IMR-90 (cell line): Measurements from ENCODE around the gene TMEM14A. TPM values are rescaled to one million over a fixed set of nuclear protein-coding genes. Genes with fewer than 3 reads are reported as not detected.

Experiments
- ATAC-seq: fragments of 200-7000 bp; cut with Tn5 transposase; 2 replicates; pipeline ENCODE4 v1.9.1; 2020; ENCODE audit warnings: low read depth, mild to moderate bottlenecking, moderate library complexity
- BruUV-seq: library from RNA; stranded (reverse); fragments of 400-500 nt; replicated peaks from 2 replicates; lab custom pipeline; 2021; lab: Mats Ljungman, UMichigan
- CTCF ChIA-PET: fragments of 300-600 bp; formaldehyde crosslinking; extraction: SDS; loops from one replicate; lab custom pipeline; 2021; ENCODE audit warnings: antibody characterized with exemption; lab: Yijun Ruan, JAX
- POLR2A ChIA-PET: fragments of 300-600 bp; sonication (Branson Sonifier 250); formaldehyde crosslinking; loops from one replicate; lab custom pipeline; 2022; ENCODE audit warnings: antibody characterized with exemption; ENCODE audit not compliant: unreplicated experiment; lab: Charles Lee
- DNase-seq: peaks from one replicate; pipeline ENCODE4 v3.0.0; 2013
- H2AFZ ChIP-seq: replicated peaks from 2 replicates; pipeline ENCODE3; 2013; ENCODE audit warnings: low read length, mild to moderate bottlenecking; ENCODE audit not compliant: poor library complexity
- H2AK5ac ChIP-seq: 2 replicates; pipeline ENCODE4 v1.6.1; 2013; ENCODE audit warnings: low read depth, low read length, inconsistent platforms
- H2AK9ac ChIP-seq: replicated peaks from 2 replicates; pipeline ENCODE3; 2013; ENCODE audit warnings: mild to moderate bottlenecking, low read depth, low read length, moderate library complexity; ENCODE audit not compliant: poor library complexity
- H2BK120ac ChIP-seq: 2 replicates; pipeline ENCODE4 v1.6.1; 2013; ENCODE audit warnings: low read depth, low read length, inconsistent platforms
- H2BK15ac ChIP-seq: 3 replicates; pipeline ENCODE4 v1.6.1; 2013; ENCODE audit warnings: low read depth, low read length, inconsistent platforms
- H2BK20ac ChIP-seq: 2 replicates; pipeline ENCODE4 v1.6.1; 2013; ENCODE audit warnings: low read depth, mild to moderate bottlenecking, inconsistent platforms, low read length, moderate library complexity
- H2BK5ac ChIP-seq: 2 replicates; pipeline ENCODE4 v1.6.1; 2013; ENCODE audit warnings: mild to moderate bottlenecking, low read depth, low read length, inconsistent platforms; ENCODE audit not compliant: poor library complexity, severe bottlenecking
- H3K14ac ChIP-seq: replicated peaks from 2 replicates; pipeline ENCODE4 v1.6.1; 2013; ENCODE audit warnings: low read depth, low read length, inconsistent platforms
- H3K18ac ChIP-seq: 2 replicates; pipeline ENCODE4 v1.6.1; 2013; ENCODE audit warnings: low read depth, low read length, control low read depth
- H3K23ac ChIP-seq: 2 replicates; pipeline ENCODE4 v1.6.1; 2013; ENCODE audit warnings: low read depth, low read length, inconsistent platforms
- H3K27ac ChIP-seq: 2 replicates; pipeline ENCODE4 v1.5.1; 2013; ENCODE audit warnings: mild to moderate bottlenecking, control low read depth, low read length; ENCODE audit not compliant: insufficient read depth
- H3K27me3 ChIP-seq: 2 replicates; pipeline ENCODE4 v1.6.1; 2013; ENCODE audit warnings: low read length; ENCODE audit not compliant: control insufficient read depth, insufficient read depth
- H3K36me3 ChIP-seq: 2 replicates; pipeline ENCODE4 v1.6.1; 2013; ENCODE audit warnings: low read length, mixed read lengths; ENCODE audit not compliant: control insufficient read depth, insufficient read depth
- H3K4ac ChIP-seq: 2 replicates; pipeline ENCODE4 v1.6.1; 2013; ENCODE audit warnings: low read depth, low read length, inconsistent platforms
- H3K4me1 ChIP-seq: 2 replicates; pipeline ENCODE4 v1.6.1; 2013; ENCODE audit warnings: low read length, mixed read lengths; ENCODE audit not compliant: control insufficient read depth, insufficient read depth
- H3K4me2 ChIP-seq: 2 replicates; pipeline ENCODE4 v1.6.1; 2013; ENCODE audit warnings: low read depth, mild to moderate bottlenecking, control low read depth, low read length, moderate library complexity
- H3K4me3 ChIP-seq: 2 replicates; pipeline ENCODE4 v1.5.1; 2013; ENCODE audit warnings: low read depth, mild to moderate bottlenecking, control low read depth, low read length, moderate library complexity; ENCODE audit not compliant: insufficient read depth
- H3K56ac ChIP-seq: 2 replicates; pipeline ENCODE4 v1.6.1; 2013; ENCODE audit warnings: low read length, inconsistent platforms; ENCODE audit not compliant: insufficient read depth; ENCODE audit errors: extremely low read depth
- H3K79me1 ChIP-seq, 2 experiments: 2 replicates each; pipeline ENCODE4 v1.6.1; 2013; ENCODE audit warnings: low read length in 2 of 2, inconsistent platforms in 1 of 2, low read depth in 1 of 2
- H3K9ac ChIP-seq: 2 replicates; pipeline ENCODE4 v1.6.1; 2013; ENCODE audit warnings: low read depth, low read length, control low read depth
- H3K9me1 ChIP-seq: 2 replicates; pipeline ENCODE4 v1.6.1; 2013; ENCODE audit warnings: low read length, inconsistent platforms; ENCODE audit not compliant: insufficient read depth
- H3K9me3 ChIP-seq: 2 replicates; pipeline ENCODE4 v1.6.1; 2013; ENCODE audit warnings: low read length; ENCODE audit not compliant: control insufficient read depth, insufficient read depth
- H4K20me1 ChIP-seq: 2 replicates; pipeline ENCODE4 v1.6.1; 2013; ENCODE audit warnings: low read length, inconsistent platforms; ENCODE audit not compliant: insufficient read depth
- H4K5ac ChIP-seq: 2 replicates; pipeline ENCODE4 v1.6.1; 2013; ENCODE audit warnings: mild to moderate bottlenecking, low read depth, low read length, control low read depth
- H4K8ac ChIP-seq, 2 experiments: 2 replicates each; pipeline ENCODE4 v1.6.1; 2013; ENCODE audit warnings: low read depth in 2 of 2, low read length in 2 of 2, control low read depth in 1 of 2, inconsistent platforms in 1 of 2
- H4K91ac ChIP-seq: 2 replicates; pipeline ENCODE4 v1.6.1; 2013; ENCODE audit warnings: low read depth, low read length, inconsistent platforms; ENCODE audit not compliant: insufficient read depth
- BHLHE40 ChIP-seq: fragments of 150-350 bp; IDR thresholded peaks from 2 replicates; pipeline ENCODE4 v1.6.1; 2016; ENCODE audit warnings: mild to moderate bottlenecking, low read depth, low read length
- FOS ChIP-seq: fragments of 150-350 bp; IDR thresholded peaks from 2 replicates; pipeline ENCODE4 v1.6.1; 2016; ENCODE audit warnings: low read depth, low read length
- MAZ ChIP-seq: IDR thresholded peaks from 2 replicates; pipeline ENCODE4 v1.6.1; 2012; ENCODE audit warnings: low read depth, mild to moderate bottlenecking, low read length, improper control_type of control experiment, moderate library complexity, borderline replicate concordance
- MXI1 ChIP-seq: IDR thresholded peaks from 2 replicates; pipeline ENCODE4 v1.6.1; 2012; ENCODE audit warnings: low read depth, mild to moderate bottlenecking, low read length, moderate library complexity, borderline replicate concordance
- NFE2L2 ChIP-seq: fragments of 150-350 bp; IDR thresholded peaks from 2 replicates; pipeline ENCODE4 v1.6.1; 2016; ENCODE audit warnings: low read depth, mild to moderate bottlenecking, low read length
- POLR2A ChIP-seq: IDR thresholded peaks from 2 replicates; pipeline ENCODE4 v1.6.1; 2012; ENCODE audit warnings: mild to moderate bottlenecking, low read depth, low read length
- RAD21 ChIP-seq: IDR thresholded peaks from 2 replicates; pipeline ENCODE4 v1.6.1; 2012; ENCODE audit warnings: low read length, improper control_type of control experiment
- RCOR1 ChIP-seq: IDR thresholded peaks from 2 replicates; pipeline ENCODE4 v1.6.1; 2012; ENCODE audit warnings: mild to moderate bottlenecking, low read length, improper control_type of control experiment; ENCODE audit not compliant: insufficient replicate concordance
- RFX5 ChIP-seq: IDR thresholded peaks from 2 replicates; pipeline ENCODE4 v1.8.0; 2012; ENCODE audit warnings: low read depth, mild to moderate bottlenecking, low read length, moderate library complexity
- SMC3 ChIP-seq: fragments of 150-350 bp; IDR thresholded peaks from 2 replicates; pipeline ENCODE4 v1.6.1; 2016; ENCODE audit warnings: low read depth, mild to moderate bottlenecking, antibody characterized with exemption, low read length, moderate library complexity
- WGBS, 2 experiments: methylation state at CpG; one replicate each; pipeline versions ENCODE4 v1.1.5 to v1.1.7; 2013; ENCODE audit warnings: missing lambda C conversion rate in 2 of 2; ENCODE audit not compliant: insufficient read length in 1 of 2; ENCODE audit errors: extremely low coverage in 2 of 2; 5-methylcytosine and 5-hydroxymethylcytosine counted together
- dilution Hi-C: fragments of 300-500 bp; cut with HindIII; formaldehyde crosslinking; loops from one replicate; pipeline ENCODE4 v1.14.3; 2018; ENCODE audit warnings: low sequenced_read_pairs; ENCODE audit not compliant: unreplicated experiment
- in situ Hi-C: fragments of 300-500 bp; cut with MboI; formaldehyde crosslinking; loops from 3 replicates; pipeline ENCODE4 v1.14.3; 2019; ENCODE audit warnings: low sequenced_read_pairs, inconsistent platforms, mixed read lengths
- intact Hi-C: fragments of 100-400 bp; cut with micrococcal nuclease; formaldehyde crosslinking; loops from 2 replicates; pipeline ENCODE4 v1.10.0; 2022
- polyA plus RNA-seq, 3 experiments: library from polyadenylated mRNA; depleted of rRNA; stranded (reverse); fragments of >200 nt; gene quantifications; 2 replicates each; pipeline ENCODE4 v1.2.3, GENCODE V29; 2012; ENCODE audit warnings: low replicate concordance in 1 of 3
- total RNA-seq: library from RNA; depleted of rRNA; stranded (reverse); fragments of >200 nt; gene quantifications from 2 replicates; pipeline ENCODE4 v1.2.3, GENCODE V29; 2012
- TF ChIP-seq, protein P1 (sequence below): fragments of 150-350 bp; IDR thresholded peaks from 2 replicates; pipeline ENCODE4 v1.6.1; 2017; ENCODE audit warnings: mild to moderate bottlenecking, antibody characterized with exemption, low read length, low read depth

Gene TMEM14A
- total and polyA plus RNA-seq, 2 of the 4 experiments (the other 2 are of a cell fraction) = 18.5 to 25.1 TPM

DNA sequence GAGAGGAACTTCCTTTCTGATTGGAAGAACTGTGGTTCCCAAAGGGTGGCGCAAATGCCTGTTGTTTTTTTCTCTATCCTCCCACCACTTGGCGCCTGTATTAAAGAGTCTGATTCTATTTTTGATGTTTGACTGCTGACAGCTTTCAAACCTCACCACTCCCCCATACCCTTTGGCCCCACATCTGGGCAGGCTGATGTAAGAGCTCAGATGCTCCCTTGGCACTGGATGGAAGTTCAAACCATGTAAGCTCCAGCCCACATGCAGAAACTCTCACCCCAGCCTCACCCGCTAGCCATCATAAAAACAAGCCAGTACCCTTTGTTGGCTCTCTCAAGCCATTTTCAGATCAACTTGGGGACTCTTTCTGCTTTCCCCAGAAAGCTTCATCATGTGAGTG is 20.0 kb upstream of the TMEM14A start:
- H3K9me1 ChIP-seq = peaks cover 11% of the 10 kb centered on the region
- no peak overlapping the region for H3K4ac ChIP-seq
- in situ Hi-C loops (loop anchor here (5.0 kb wide), 1 partner anchor 74 kb away; the partner anchor contains the start of gene TRAM2), dilution Hi-C loops (loop anchor here (25.0 kb wide), 1 partner anchor 239 kb away; the partner anchor contains the start of gene EFHC1), intact Hi-C loops (no loop called here)
- no peak overlapping the region for H3K27ac ChIP-seq
- H3K27me3 ChIP-seq = no peaks in the 10 kb centered on the region; the same call in 1 of the 2 replicates
- no peak overlapping the region for H3K9ac ChIP-seq
- H3K14ac ChIP-seq = no peak overlapping the region
- H3K9me3 ChIP-seq = no peaks in the 10 kb centered on the region
- no peak overlapping the region for H4K8ac ChIP-seq
- no TSS peak for BruUV-seq
- H2BK5ac ChIP-seq = no peak overlapping the region
- WGBS, 2 experiments = 60% methylated on average over 1 of the region's 3 CpGs; no CpG with 5 or more reads in 1 of the 2 experiments
- DNase-seq (peak; percentile 22), ATAC-seq (no peak)
- TF ChIP-seq RCOR1 = no peak
- TF ChIP-seq, protein P1, sequence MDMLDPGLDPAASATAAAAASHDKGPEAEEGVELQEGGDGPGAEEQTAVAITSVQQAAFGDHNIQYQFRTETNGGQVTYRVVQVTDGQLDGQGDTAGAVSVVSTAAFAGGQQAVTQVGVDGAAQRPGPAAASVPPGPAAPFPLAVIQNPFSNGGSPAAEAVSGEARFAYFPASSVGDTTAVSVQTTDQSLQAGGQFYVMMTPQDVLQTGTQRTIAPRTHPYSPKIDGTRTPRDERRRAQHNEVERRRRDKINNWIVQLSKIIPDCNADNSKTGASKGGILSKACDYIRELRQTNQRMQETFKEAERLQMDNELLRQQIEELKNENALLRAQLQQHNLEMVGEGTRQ = no peak
- TF ChIP-seq BHLHE40 = no peak
- no peak for TF ChIP-seq RFX5
- TF ChIP-seq FOS = no peak
- TF ChIP-seq NFE2L2 = no peak
- TF ChIP-seq POLR2A = no peak
- TF ChIP-seq SMC3 = no peak
- no peak for TF ChIP-seq MXI1
- TF ChIP-seq MAZ = no peak
- no peak for TF ChIP-seq RAD21
- no peak overlapping the region for H3K56ac ChIP-seq
- H3K23ac ChIP-seq = no peak overlapping the region
- no peak overlapping the region for H2AK9ac ChIP-seq
- no peak overlapping the region for H3K18ac ChIP-seq
- CTCF ChIA-PET = interaction anchor here (0.6 to 2.0 kb wide), 7 partner anchors 12 to 243 kb away, joined by 3 to 10 read pairs (median 5); no protein-coding TSS in a partner anchor
- POLR2A ChIA-PET = no interaction called here
- H2AFZ ChIP-seq = no peak overlapping the region
- no peak overlapping the region for H4K5ac ChIP-seq
- H2BK120ac ChIP-seq = no peak overlapping the region
- no peaks in the 10 kb centered on the region for H3K79me1 ChIP-seq
- H4K91ac ChIP-seq = no peak overlapping the region
- no peak overlapping the region for H2BK20ac ChIP-seq
- no peak overlapping the region for H3K4me2 ChIP-seq
- no peak overlapping the region for H3K4me3 ChIP-seq
- no peak overlapping the region; the same call in 2 of the 3 replicates for H2BK15ac ChIP-seq
- H3K4me1 ChIP-seq = peaks cover 9% of the 10 kb centered on the region
- H2AK5ac ChIP-seq = no peak overlapping the region
- no peaks in the 10 kb centered on the region for H3K36me3 ChIP-seq
- H4K20me1 ChIP-seq = no peaks in the 10 kb centered on the region
